Activated CD8-positive, alpha-beta memory T cell treated with anti-CD3 and anti-CD28 coated beads, Interleukin-2, amount 10 ng/mL, durations not matched to agents 7 days and 5 days (primary cell): ENCODE results near the gene ARHGAP44. TPM values are rescaled to one million over a fixed set of nuclear protein-coding genes. Genes with fewer than 3 reads are reported as not detected.

Experiments used
- ATAC-seq: fragments of 150-1000 bp; cut with Tn5 transposase; one replicate; pipeline ENCODE4 v1.10.0; 2021; ENCODE audit warnings: moderate library complexity
- CTCF ChIA-PET: fragments of 350-600 bp; sonication (Branson Sonifier 250); formaldehyde crosslinking; loops from one replicate; lab custom pipeline; 2021; ENCODE audit warnings: antibody characterized with exemption; lab: Charles Lee
- DNase-seq: peaks from one replicate; pipeline ENCODE4 v3.0.0-alpha.2; 2020
- H3K27ac Mint-ChIP-seq: one replicate; pipeline ENCODE4 v1.8.0; 2021; ENCODE audit warnings: mild to moderate bottlenecking, mixed read lengths
- H3K27me3 Mint-ChIP-seq: one replicate; pipeline ENCODE4 v1.8.0; 2021; ENCODE audit warnings: mixed read lengths
- H3K36me3 Mint-ChIP-seq: one replicate; pipeline ENCODE4 v1.8.0; 2021; ENCODE audit warnings: mild to moderate bottlenecking, mixed read lengths
- H3K4me1 Mint-ChIP-seq: one replicate; pipeline ENCODE4 v1.8.0; 2021; ENCODE audit warnings: mixed read lengths
- H3K4me3 Mint-ChIP-seq: one replicate; pipeline ENCODE4 v1.8.0; 2021; ENCODE audit warnings: mild to moderate bottlenecking, moderate library complexity, mixed read lengths
- H3K9me3 Mint-ChIP-seq: one replicate; pipeline ENCODE4 v1.8.0; 2022; ENCODE audit warnings: low read depth, mixed read lengths
- total RNA-seq, 2 experiments: library from RNA; stranded (reverse); gene quantifications; one replicate each; pipeline ENCODE4 v1.2.3, GENCODE V29; 2021

The ARHGAP44 gene
- total RNA-seq, 2 experiments from 2014 or later: not detected

DNA sequence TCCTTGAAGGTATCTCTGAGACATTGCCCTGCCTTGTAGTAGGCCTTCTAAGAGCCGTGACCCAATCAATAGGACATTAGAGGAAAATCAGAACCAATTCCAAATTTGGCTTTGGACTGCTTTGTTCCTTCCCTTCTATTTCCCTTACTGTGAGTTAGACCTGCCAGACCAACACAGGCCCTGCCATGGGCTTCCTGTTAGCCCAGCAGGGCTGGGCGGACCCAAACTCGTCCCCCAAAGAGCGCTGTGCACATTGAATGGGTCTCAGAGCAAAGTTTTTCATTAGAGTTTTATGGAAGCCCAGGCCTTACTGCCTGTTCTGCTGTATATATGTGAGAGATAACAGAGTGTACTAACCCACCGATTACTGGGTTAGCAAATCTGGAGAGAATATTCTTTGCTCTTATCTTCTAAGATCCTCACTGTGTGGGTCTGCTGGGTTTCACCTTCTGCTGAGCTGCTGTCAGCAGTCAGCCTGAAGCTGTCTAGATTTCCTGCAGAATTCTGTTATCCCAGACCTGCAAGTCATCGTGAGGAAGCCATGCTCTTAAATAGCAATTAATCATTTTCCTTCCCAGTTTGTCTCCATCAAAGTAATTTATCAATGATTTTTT lies 5.7 kb downstream of the ARHGAP44 start:
- ATAC-seq (no peak), DNase-seq (no peak)
- Mint-ChIP-seq H3K36me3 (no peaks in the 10 kb centered on the region), H3K27ac (no peak overlapping the region), H3K4me1 (peaks cover under 1% of the 10 kb centered on the region), H3K4me3 (no peak overlapping the region), H3K9me3 (no peaks in the 10 kb centered on the region), H3K27me3 (peaks cover 22% of the 10 kb centered on the region)
- CTCF ChIA-PET: no interaction called here

DNA sequence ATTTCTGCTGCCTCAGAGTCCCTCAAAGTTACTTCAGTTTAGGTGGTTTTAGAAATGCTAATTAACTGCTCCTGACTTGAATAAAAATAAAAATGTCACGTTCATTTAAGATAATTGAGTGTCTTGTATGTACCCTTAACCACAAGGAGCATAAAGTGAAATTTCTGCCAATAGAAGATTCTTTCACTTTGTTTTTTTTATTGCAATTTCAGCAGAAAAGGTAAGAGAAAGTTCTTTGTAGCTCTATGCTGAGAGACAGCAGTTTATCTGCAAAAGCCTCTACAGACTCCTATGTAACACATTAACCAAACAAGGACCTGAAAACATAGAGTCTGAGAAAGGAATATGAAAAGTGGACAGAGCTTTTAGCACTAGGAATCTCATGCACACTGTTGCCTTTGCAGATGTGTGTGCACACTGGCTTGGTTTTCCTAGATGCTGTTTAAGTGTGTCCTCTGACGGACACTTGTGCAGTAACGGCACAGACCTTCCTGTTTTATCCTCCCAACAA lies 11.6 kb downstream of the ARHGAP44 start:
- no peaks in the 10 kb centered on the region for H3K9me3 Mint-ChIP-seq
- H3K27me3 Mint-ChIP-seq: no peaks in the 10 kb centered on the region
- DNase-seq: no peak
- no peaks in the 10 kb centered on the region for H3K4me1 Mint-ChIP-seq
- ATAC-seq: no peak
- H3K27ac Mint-ChIP-seq: no peak overlapping the region
- CTCF ChIA-PET: no interaction called here
- no peaks in the 10 kb centered on the region for H3K36me3 Mint-ChIP-seq
- H3K4me3 Mint-ChIP-seq: no peak overlapping the region

DNA sequence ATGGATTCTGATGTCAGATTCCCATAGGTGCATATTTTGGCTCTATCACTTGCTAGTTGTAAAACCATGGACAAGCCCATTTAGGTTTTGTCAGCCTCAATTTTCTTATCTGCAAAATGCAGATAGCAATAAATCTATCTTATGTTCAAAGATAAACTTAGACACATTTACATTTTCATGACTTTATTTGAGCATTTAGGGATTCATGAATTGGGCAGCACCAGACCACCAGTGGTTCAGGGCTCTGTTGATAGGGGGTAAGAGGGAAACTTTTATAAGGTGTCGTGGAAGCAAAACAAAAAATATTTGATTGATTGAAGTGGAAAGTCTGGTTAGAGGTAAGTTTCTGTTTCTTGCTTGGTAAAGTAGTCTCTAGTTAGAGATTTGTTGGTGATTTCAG lies 17.3 kb downstream of the ARHGAP44 start:
- DNase-seq: no peak
- Mint-ChIP-seq H3K27ac (no peak overlapping the region), H3K9me3 (peaks cover 4% of the 10 kb centered on the region), H3K27me3 (no peaks in the 10 kb centered on the region), H3K4me1 (no peaks in the 10 kb centered on the region), H3K4me3 (no peak overlapping the region), H3K36me3 (no peaks in the 10 kb centered on the region)
- no peak for ATAC-seq
- CTCF ChIA-PET: no interaction called here

DNA sequence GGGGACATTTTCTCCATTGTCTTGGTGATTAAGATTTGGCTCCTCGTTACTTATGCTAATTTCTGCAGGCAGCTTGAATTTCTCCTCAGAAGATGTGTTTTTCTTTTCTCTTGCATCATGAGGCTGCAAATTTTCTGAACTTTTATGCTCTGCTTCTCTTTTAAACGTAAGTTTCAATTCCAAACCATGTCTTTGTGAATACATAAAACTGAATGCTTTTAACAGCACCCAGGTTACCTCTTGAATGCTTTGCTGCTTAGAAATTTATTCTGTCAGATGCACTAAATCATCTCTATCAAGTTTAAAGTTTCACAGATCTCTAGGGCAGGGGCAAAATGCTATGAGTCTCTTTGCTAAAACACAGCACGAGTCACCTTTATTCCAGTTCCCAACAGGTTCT lies 19.4 kb downstream of the ARHGAP44 start:
- Mint-ChIP-seq H3K4me1 (no peaks in the 10 kb centered on the region), H3K4me3 (no peak overlapping the region), H3K36me3 (no peaks in the 10 kb centered on the region), H3K9me3 (peaks cover 4% of the 10 kb centered on the region), H3K27me3 (no peaks in the 10 kb centered on the region), H3K27ac (no peak overlapping the region)
- ATAC-seq: no peak
- CTCF ChIA-PET: no interaction called here
- DNase-seq: no peak

DNA sequence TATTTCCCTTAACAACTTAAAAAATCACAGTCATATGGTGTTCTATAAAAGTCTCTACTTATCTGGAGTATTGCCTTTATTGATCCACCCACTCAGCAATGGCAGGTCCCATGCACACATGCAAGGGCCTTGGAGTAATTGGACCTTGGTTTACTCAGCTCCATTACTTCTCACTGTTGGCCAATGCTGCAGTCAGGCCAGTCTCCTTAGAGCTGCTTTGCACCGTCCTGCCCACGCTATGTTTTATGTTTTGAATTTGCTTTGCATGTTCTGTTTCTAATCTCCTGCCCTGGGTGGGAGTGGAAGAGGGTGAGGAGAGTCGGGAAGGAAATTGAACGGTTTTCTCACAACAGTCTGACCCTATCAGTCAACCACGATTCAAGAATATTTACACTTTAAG lies 23.6 kb downstream of the ARHGAP44 start:
- Mint-ChIP-seq H3K9me3 (peaks cover 5% of the 10 kb centered on the region), H3K27me3 (no peaks in the 10 kb centered on the region), H3K36me3 (no peaks in the 10 kb centered on the region), H3K27ac (no peak overlapping the region), H3K4me1 (no peaks in the 10 kb centered on the region), H3K4me3 (no peak overlapping the region)
- ATAC-seq (no peak), DNase-seq (no peak)
- CTCF ChIA-PET: no interaction called here

DNA sequence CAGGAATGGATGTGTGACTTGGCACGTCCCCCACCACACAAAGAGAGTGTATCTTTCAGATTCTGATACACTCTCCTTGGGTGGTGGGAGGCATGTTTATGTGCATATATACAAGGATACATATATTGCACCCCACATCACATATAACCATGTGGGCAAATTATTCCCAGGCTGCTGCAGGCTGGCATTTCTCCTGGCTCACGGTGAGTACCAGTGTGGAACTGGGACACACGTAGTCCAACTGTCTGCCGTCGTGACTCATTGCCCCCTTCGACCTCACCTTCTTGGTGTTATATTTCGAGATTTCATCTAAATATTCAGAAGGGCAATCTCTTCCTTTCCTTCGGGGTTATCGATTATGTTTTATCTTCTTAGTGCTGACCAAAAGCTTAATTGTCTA lies 24.4 kb downstream of the ARHGAP44 start:
- Mint-ChIP-seq H3K27me3 (no peaks in the 10 kb centered on the region), H3K9me3 (peaks cover 5% of the 10 kb centered on the region), H3K4me3 (no peak overlapping the region), H3K36me3 (no peaks in the 10 kb centered on the region), H3K4me1 (no peaks in the 10 kb centered on the region), H3K27ac (no peak overlapping the region)
- CTCF ChIA-PET: no interaction called here
- DNase-seq: no peak
- no peak for ATAC-seq

DNA sequence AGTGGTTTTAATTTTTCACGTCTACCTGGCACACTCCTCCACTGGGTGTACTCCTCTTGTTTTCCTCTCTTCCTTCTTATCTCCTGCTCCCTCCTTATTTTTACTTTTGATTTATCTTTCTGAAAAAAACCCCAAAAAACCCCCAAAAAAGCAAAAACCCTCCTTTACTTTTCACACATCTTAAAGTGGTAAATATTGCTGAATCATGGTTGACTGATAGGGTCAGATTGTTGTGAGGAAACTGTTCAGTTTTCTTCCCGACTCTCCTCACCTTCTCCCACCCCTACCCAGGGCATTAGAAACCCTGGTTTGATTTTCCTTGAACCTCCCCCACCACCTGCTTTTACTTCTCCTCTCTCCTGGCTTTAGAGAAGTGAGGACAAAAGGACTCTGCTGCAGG lies 25.4 kb downstream of the ARHGAP44 start:
- Mint-ChIP-seq H3K36me3 (no peaks in the 10 kb centered on the region), H3K27ac (no peak overlapping the region), H3K4me1 (no peaks in the 10 kb centered on the region), H3K4me3 (no peak overlapping the region), H3K9me3 (peaks cover 4% of the 10 kb centered on the region), H3K27me3 (no peaks in the 10 kb centered on the region)
- CTCF ChIA-PET: no interaction called here
- DNase-seq: no peak
- no peak for ATAC-seq

DNA sequence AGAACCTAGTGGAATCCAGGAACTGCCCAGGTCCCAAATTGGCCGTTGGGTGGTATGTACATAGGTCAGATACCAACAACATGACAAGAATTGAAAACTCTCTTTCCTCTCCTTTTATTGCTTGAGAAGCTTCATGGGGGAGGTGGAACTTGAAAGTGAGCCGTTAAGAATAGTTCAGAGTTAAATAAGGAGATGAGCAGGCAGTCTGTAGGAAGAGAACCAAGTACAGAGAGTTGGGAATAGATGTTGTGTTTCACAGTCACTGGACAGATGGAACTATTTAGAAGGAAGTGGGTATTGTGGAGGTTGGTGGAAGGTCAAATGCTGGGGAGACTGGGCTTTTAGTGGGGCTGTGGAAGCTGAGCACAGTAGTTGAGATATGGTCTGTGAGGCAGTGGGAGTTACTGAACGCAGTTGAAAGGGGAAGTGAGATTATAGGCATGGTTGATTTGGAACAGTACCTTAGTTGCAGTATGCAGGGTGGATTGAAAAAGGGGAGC lies 26.4 kb downstream of the ARHGAP44 start:
- H3K36me3 Mint-ChIP-seq: no peaks in the 10 kb centered on the region
- H3K4me1 Mint-ChIP-seq: no peaks in the 10 kb centered on the region
- DNase-seq (no peak), ATAC-seq (no peak)
- CTCF ChIA-PET: no interaction called here
- no peaks in the 10 kb centered on the region for H3K27me3 Mint-ChIP-seq
- H3K9me3 Mint-ChIP-seq: peaks cover 4% of the 10 kb centered on the region
- no peak overlapping the region for H3K27ac Mint-ChIP-seq
- H3K4me3 Mint-ChIP-seq: no peak overlapping the region

DNA sequence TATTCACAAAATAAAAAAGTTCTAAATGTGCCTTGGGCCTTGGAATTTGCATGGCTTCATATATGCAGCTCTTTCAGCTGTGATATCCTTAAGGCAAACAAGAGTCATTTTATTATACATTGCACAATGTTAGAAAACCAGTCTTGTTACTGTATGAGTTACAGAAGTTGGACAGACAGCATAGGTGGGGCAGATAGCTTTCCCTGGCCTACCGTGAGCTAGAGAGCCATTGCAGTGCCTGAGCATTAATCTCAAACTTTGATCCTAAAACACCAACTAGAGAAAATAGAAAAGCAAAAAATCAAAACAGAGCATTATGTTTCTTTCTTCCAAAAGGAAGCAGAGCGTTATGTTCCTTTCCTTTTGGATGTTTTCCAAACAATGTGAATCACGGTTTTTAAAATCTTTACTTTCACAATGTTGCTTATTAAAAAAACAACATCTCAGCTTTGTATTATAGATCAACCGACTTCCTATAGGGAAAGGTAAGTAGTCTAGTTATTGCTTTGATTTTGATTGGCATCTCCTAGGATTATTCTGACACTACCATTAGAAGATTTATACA lies 32.2 kb downstream of the ARHGAP44 start:
- no peaks in the 10 kb centered on the region for H3K36me3 Mint-ChIP-seq
- no peak overlapping the region for H3K27ac Mint-ChIP-seq
- CTCF ChIA-PET: no interaction called here
- peaks cover 4% of the 10 kb centered on the region for H3K9me3 Mint-ChIP-seq
- H3K4me1 Mint-ChIP-seq: no peaks in the 10 kb centered on the region
- no peak overlapping the region for H3K4me3 Mint-ChIP-seq
- ATAC-seq: no peak
- no peak for DNase-seq
- H3K27me3 Mint-ChIP-seq: no peaks in the 10 kb centered on the region

DNA sequence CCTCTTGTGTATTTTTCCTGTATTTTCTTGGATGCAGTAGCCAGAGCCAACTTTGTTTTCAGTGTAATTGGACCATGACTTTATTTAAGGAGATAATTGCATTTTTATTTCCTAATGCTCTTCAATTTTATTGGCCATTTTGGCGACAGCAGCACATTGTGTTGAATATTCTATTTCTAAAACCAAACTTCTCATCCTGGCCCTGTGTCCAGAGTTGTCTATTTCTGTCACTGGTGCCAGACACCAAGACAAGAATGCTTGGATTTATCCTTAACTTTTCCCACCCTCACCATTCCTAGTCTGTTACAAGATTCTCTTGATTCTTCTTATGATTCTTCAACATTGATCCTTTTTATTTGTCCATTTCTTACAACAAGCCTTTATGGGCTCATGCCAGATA lies 37.1 kb downstream of the ARHGAP44 start:
- CTCF ChIA-PET: no interaction called here
- DNase-seq (no peak), ATAC-seq (no peak)
- H3K27me3 Mint-ChIP-seq: no peaks in the 10 kb centered on the region
- peaks cover 11% of the 10 kb centered on the region for H3K9me3 Mint-ChIP-seq
- no peaks in the 10 kb centered on the region for H3K4me1 Mint-ChIP-seq
- no peak overlapping the region for H3K4me3 Mint-ChIP-seq
- no peaks in the 10 kb centered on the region for H3K36me3 Mint-ChIP-seq
- no peak overlapping the region for H3K27ac Mint-ChIP-seq

DNA sequence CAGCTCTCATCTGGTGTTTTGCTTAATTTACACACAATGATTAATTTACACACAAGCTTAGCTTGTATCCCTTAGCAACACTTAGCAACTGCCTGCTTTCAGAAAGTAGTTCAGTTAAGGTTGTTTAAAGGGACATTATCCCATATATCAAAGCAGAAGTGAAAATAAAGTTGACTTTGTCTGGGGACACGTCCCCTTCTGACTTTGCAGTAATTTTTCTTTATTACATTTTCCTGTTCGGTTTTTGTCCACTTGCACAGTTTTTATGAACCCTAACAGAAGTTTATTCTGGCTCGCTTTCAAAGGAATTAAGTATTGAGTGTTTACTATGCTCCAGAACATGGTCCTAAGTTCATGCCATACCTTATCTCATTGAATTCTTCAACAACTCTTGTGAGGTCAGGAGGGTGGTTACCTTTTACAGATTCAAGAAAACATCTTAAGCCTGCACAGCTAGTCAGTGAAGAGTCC lies 41.5 kb downstream of the ARHGAP44 start:
- no peak overlapping the region for H3K4me3 Mint-ChIP-seq
- DNase-seq (no peak), ATAC-seq (no peak)
- CTCF ChIA-PET: no interaction called here
- no peak overlapping the region for H3K27ac Mint-ChIP-seq
- H3K27me3 Mint-ChIP-seq: no peaks in the 10 kb centered on the region
- no peaks in the 10 kb centered on the region for H3K36me3 Mint-ChIP-seq
- peaks cover 26% of the 10 kb centered on the region for H3K9me3 Mint-ChIP-seq
- H3K4me1 Mint-ChIP-seq: no peaks in the 10 kb centered on the region

DNA sequence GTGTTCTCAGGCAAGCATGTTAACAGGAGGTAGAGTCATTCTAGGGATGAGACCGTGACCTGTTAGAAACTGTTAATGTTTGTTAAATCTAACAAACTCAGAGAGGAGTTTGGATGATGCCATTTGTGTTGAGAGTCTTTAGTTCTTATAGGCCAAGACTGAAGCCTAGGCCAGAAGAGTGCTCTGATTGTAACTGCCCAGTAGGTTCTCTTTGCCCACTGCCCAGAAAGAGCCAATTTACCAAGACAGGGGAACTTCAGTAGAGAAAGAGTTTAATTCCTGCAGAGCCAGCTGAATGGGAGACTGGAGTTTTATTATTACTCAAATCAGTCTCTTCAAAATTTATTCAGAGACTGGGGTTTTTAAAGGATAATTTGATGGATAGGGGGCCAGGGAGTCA lies 42.5 kb downstream of the ARHGAP44 start:
- Mint-ChIP-seq H3K36me3 (no peaks in the 10 kb centered on the region), H3K9me3 (peaks cover 28% of the 10 kb centered on the region), H3K27me3 (no peaks in the 10 kb centered on the region), H3K4me3 (no peak overlapping the region), H3K4me1 (no peaks in the 10 kb centered on the region), H3K27ac (no peak overlapping the region)
- ATAC-seq: no peak
- no peak for DNase-seq
- CTCF ChIA-PET: no interaction called here

DNA sequence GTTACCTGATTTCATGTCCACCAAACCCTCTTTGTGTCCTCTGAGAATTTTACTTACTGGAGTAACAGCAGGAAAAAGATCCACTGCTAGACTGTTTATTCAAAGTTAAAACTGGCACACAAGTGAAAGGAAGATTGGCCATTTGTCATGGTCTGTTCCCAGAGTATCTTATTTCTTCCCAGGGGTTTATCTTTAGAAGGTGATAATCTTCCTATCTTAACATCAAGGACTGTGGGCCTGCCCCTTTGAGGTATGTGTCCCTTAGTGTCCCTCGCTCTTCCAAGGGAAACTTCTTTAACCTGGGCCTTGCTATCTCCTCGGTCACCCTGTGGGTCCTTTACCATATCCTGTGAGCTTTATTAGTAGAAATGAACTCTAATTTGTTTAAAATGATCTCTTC lies 49.7 kb downstream of the ARHGAP44 start:
- no peak overlapping the region for H3K27ac Mint-ChIP-seq
- CTCF ChIA-PET: no interaction called here
- H3K4me3 Mint-ChIP-seq: no peak overlapping the region
- H3K36me3 Mint-ChIP-seq: no peaks in the 10 kb centered on the region
- DNase-seq (no peak), ATAC-seq (no peak)
- no peaks in the 10 kb centered on the region for H3K4me1 Mint-ChIP-seq
- H3K9me3 Mint-ChIP-seq: peaks cover 6% of the 10 kb centered on the region
- H3K27me3 Mint-ChIP-seq: no peaks in the 10 kb centered on the region

DNA sequence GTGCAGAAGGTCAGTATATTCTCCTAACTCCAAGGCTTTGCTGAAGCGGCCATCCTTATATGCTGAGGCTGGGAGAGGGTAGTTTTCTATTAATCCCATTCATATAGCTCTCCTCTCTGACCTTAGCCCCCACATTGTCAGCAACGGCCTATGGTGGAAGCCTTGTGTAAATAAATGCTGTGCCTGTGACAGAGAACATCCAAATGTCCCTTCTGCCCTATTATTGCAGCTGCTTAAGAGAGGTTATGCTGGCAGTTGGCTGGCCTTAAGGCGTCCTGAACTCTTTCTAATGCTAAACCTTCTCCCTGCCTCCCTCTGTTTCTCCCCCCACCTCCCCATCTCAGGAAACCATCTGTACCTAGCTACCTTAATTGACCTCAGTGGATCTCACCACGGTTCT lies 53.6 kb downstream of the ARHGAP44 start:
- no peaks in the 10 kb centered on the region for H3K27me3 Mint-ChIP-seq
- peaks cover 4% of the 10 kb centered on the region for H3K9me3 Mint-ChIP-seq
- no peaks in the 10 kb centered on the region for H3K4me1 Mint-ChIP-seq
- H3K4me3 Mint-ChIP-seq: no peak overlapping the region
- ATAC-seq: no peak
- DNase-seq: no peak
- H3K27ac Mint-ChIP-seq: no peak overlapping the region
- CTCF ChIA-PET: no interaction called here
- H3K36me3 Mint-ChIP-seq: no peaks in the 10 kb centered on the region
